OCI-LY3 (cell line): ENCODE data around the gene RNF144B.
A peak's percentile ranks its signal among the peaks of the same experiment; 100 is the strongest.

Experiments
- H2AFZ ChIP-seq: fragments of 200-600, 300-600 bp; shearing (Covaris generic); 2 replicates; pipeline ENCODE4 v1.6.0; 2014; ENCODE audit warnings: antibody characterized with exemption, low read depth, low read length
- H3K27ac ChIP-seq: fragments of 200-600, 300-600 bp; sonication (generic); 2 replicates; pipeline ENCODE4 v1.5.1; 2014; ENCODE audit warnings: mild to moderate bottlenecking, low read length, moderate library complexity, mixed read lengths
- H3K27me3 ChIP-seq: fragments of 200-600, 300-600 bp; sonication (generic); 2 replicates; pipeline ENCODE4 v1.6.1; 2014; ENCODE audit warnings: low read depth, low read length, mixed read lengths
- H3K36me3 ChIP-seq: fragments of 200-600, 300-600 bp; sonication (generic); replicated peaks from 2 replicates; pipeline ENCODE3; 2014; ENCODE audit warnings: low read depth, low read length, mixed read lengths
- H3K4me1 ChIP-seq: fragments of 300-600, 200-600 bp; sonication (generic); 2 replicates; pipeline ENCODE4 v1.6.1; 2014; ENCODE audit warnings: low read length, mixed read lengths
- H3K4me2 ChIP-seq: fragments of 200-600, 300-600 bp; sonication (generic); 2 replicates; pipeline ENCODE4 v1.6.1; 2014; ENCODE audit warnings: low read length, mixed read lengths
- H3K4me3 ChIP-seq: fragments of 300-600, 200-600 bp; sonication (generic); 2 replicates; pipeline ENCODE4 v1.5.1; 2014; ENCODE audit warnings: antibody characterized with exemption, mild to moderate bottlenecking, low read length, moderate library complexity
- H3K79me2 ChIP-seq: fragments of 300-600, 200-600 bp; shearing (Covaris generic); 2 replicates; pipeline ENCODE4 v1.6.1; 2014; ENCODE audit warnings: mild to moderate bottlenecking, low read length, mixed read lengths
- H3K9ac ChIP-seq: fragments of 300-600, 200-600 bp; shearing (Covaris generic); 2 replicates; pipeline ENCODE4 v1.6.0; 2014; ENCODE audit warnings: mild to moderate bottlenecking, low read length, moderate library complexity
- H3K9me3 ChIP-seq: fragments of 200-600, 300-600 bp; shearing (Covaris generic); 2 replicates; pipeline ENCODE4 v1.6.1; 2014; ENCODE audit warnings: low read length, mixed read lengths; ENCODE audit not compliant: insufficient read depth
- H4K20me1 ChIP-seq: fragments of 200-600, 300-600 bp; sonication (generic); 2 replicates; pipeline ENCODE4 v1.6.1; 2016; ENCODE audit warnings: low read length, mixed read lengths; ENCODE audit not compliant: insufficient read depth
- EZH2phosphoT487 ChIP-seq: fragments of 200-600 bp; shearing (Covaris generic); IDR thresholded peaks from 2 replicates; pipeline ENCODE4 v1.6.1; 2018; ENCODE audit warnings: antibody characterized with exemption, mixed run types, low read depth
- TF ChIP-seq, protein P1 (sequence below): fragments of 200-600, 300-600 bp; sonication (generic); IDR thresholded peaks from 2 replicates; pipeline ENCODE4 v1.5.1; 2014; ENCODE audit warnings: antibody characterized with exemption, low read length, low read depth

The RNF144B gene

DNA sequence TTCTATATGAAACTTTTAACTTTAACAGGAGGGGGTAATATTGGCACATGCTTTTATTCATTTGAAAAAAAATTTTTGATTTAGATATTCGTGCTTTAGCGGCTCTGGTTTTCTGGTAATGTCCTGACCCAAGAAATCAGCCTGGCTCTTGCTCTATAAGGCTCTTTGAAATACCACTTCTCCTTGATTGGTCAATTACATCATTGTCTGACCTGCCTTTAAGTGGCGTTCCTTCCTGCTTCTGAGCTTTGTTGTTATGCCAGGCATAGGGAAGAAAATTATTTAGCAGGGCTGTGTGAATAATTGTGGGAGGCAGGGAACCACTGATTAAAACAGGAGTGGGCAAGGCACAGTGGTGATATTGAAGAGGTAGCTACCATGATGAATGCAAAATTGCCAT is 3.9 kb downstream of the RNF144B start:
- H3K27me3 ChIP-seq = no peaks in the 10 kb centered on the region
- peak overlapping the region; percentile 98; the same call in 1 of the 2 replicates for H3K9ac ChIP-seq
- TF ChIP-seq EZH2phosphoT487 = no peak
- TF ChIP-seq, protein P1, sequence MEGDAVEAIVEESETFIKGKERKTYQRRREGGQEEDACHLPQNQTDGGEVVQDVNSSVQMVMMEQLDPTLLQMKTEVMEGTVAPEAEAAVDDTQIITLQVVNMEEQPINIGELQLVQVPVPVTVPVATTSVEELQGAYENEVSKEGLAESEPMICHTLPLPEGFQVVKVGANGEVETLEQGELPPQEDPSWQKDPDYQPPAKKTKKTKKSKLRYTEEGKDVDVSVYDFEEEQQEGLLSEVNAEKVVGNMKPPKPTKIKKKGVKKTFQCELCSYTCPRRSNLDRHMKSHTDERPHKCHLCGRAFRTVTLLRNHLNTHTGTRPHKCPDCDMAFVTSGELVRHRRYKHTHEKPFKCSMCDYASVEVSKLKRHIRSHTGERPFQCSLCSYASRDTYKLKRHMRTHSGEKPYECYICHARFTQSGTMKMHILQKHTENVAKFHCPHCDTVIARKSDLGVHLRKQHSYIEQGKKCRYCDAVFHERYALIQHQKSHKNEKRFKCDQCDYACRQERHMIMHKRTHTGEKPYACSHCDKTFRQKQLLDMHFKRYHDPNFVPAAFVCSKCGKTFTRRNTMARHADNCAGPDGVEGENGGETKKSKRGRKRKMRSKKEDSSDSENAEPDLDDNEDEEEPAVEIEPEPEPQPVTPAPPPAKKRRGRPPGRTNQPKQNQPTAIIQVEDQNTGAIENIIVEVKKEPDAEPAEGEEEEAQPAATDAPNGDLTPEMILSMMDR = no peak
- H3K4me3 ChIP-seq = peak overlapping the region; percentile 99
- no peak overlapping the region for H2AFZ ChIP-seq
- peak overlapping the region; percentile 80 for H3K4me2 ChIP-seq
- peaks cover 89% of the 10 kb centered on the region for H3K79me2 ChIP-seq
- H3K9me3 ChIP-seq = no peaks in the 10 kb centered on the region
- H3K36me3 ChIP-seq = peaks cover 63% of the 10 kb centered on the region
- H3K4me1 ChIP-seq = peaks cover 57% of the 10 kb centered on the region
- peak overlapping the region; percentile 82 for H3K27ac ChIP-seq
- peaks cover 52% of the 10 kb centered on the region for H4K20me1 ChIP-seq

DNA sequence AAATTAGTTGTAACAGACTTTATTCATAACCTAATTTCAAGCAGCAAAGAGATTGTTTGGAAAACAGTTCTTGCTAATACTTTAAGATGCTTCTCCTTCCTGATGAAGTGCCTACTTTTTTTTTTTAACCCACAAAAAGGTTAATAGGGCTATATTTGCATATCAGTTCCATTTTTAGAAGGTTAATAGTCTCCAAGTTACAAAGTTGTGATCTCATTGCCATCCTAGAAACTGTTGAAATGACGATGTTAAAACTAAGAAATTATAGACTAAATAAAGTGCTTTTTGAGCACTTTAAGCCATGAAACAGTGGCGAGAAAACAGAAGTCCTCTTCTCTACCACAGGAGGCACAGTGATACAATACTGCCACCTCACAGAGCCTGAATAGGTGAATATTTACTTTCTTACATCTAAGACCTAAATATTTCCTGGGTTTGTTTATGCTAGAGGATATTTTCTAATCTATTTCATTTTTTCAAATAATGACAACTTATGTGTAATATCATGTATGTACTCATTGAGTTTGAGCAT is 5.3 kb downstream of the RNF144B start:
- Histone ChIP-seq H3K27ac (peak overlapping the region; percentile 30), H4K20me1 (peaks cover 66% of the 10 kb centered on the region), H3K79me2 (peaks cover 100% of the 10 kb centered on the region), H2AFZ (no peak overlapping the region), H3K9me3 (no peaks in the 10 kb centered on the region), H3K4me2 (peak overlapping the region; percentile 61), H3K36me3 (peaks cover 77% of the 10 kb centered on the region), H3K4me3 (peak overlapping the region; percentile 25; the same call in 1 of the 2 replicates), H3K27me3 (no peaks in the 10 kb centered on the region), H3K4me1 (peaks cover 63% of the 10 kb centered on the region), H3K9ac (no peak overlapping the region)
- TF ChIP-seq, protein P1 = peak; percentile 29; the same call in 1 of the 2 replicates
- no peak for TF ChIP-seq EZH2phosphoT487

DNA sequence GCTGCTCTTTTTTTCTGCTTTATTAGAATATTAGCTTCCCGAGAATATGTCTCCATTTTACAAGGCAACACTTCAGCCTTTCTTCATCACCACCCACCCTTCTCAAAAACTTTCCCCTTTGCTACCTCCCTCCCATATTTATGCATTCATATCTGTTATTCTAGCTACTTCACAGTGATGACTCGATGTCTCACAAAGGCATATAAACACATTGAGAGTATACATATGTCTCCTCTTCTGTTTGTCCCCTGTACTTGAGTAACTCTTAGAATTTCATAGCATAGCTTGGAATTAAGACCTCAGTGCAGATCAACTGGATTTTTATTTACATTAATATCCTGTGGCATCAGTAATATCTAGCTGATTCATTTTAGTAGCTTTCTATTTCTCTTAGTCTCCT is 6.5 kb downstream of the RNF144B start:
- Histone ChIP-seq H3K4me1 (peaks cover 75% of the 10 kb centered on the region), H3K27ac (no peak overlapping the region), H3K79me2 (peaks cover 100% of the 10 kb centered on the region), H3K36me3 (peaks cover 71% of the 10 kb centered on the region), H3K4me2 (peak overlapping the region; percentile 45), H3K9me3 (no peaks in the 10 kb centered on the region), H3K27me3 (no peaks in the 10 kb centered on the region), H3K9ac (no peak overlapping the region), H2AFZ (no peak overlapping the region), H4K20me1 (peaks cover 78% of the 10 kb centered on the region), H3K4me3 (no peak overlapping the region)
- TF ChIP-seq, protein P1 = no peak
- no peak for TF ChIP-seq EZH2phosphoT487

DNA sequence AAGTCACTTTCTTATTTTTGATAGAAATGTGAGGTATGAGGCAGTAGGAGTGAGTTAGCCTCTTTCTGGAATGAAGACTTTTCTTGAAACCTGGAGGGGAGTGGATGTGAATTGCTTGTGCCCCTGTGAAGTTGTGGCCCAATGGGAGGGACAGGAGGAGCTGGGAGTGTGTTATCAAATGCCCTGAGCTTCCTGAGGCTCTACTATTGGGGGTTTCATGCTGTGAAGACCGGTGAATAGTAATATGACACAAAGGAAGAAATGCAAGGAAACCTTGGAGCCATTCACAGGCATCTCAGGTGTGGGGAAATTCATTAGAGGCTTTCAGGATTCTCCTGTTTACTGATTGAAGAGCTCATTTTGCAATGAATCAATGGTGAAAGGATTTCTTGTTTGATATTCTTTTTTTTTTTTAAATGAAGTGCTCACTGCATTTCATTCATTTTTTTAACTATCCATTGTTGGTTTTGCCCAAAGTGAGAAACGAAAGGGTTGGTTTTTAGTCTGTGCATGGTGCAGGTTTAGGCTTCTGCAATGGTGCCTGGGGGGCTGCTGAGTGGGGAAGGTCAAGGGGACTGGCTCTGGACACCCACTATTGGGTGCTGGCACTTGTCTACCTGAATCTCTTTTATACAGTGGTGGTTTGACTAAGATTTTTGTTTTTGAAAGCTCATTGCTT is 8.2 kb downstream of the RNF144B start:
- H3K4me3 ChIP-seq = peak overlapping the region; percentile 15; the same call in 1 of the 2 replicates
- no peaks in the 10 kb centered on the region for H3K27me3 ChIP-seq
- peaks cover 97% of the 10 kb centered on the region for H3K79me2 ChIP-seq
- peaks cover 71% of the 10 kb centered on the region for H3K36me3 ChIP-seq
- no peak overlapping the region for H3K9ac ChIP-seq
- H2AFZ ChIP-seq = no peak overlapping the region
- peak overlapping the region; percentile 45 for H3K4me2 ChIP-seq
- TF ChIP-seq, protein P1 = no peak
- no peak for TF ChIP-seq EZH2phosphoT487
- H4K20me1 ChIP-seq = peaks cover 90% of the 10 kb centered on the region
- peaks cover 92% of the 10 kb centered on the region for H3K4me1 ChIP-seq
- H3K27ac ChIP-seq = peak overlapping the region; percentile 33; the same call in 1 of the 2 replicates
- H3K9me3 ChIP-seq = no peaks in the 10 kb centered on the region
